Heart left ventricle (tissue), 13 donors: ENCODE measurements around the gene CYB5B.

Experiments
- POLR2A ChIP-seq, 2 donors: fragments of 450-650 bp; IDR thresholded peaks; one replicate each; pipeline ENCODE4 v1.6.1; 2017; ENCODE audit warnings: antibody characterized with exemption in 2 of 2, mild to moderate bottlenecking in 2 of 2, moderate library complexity in 2 of 2
- TF ChIP-seq, protein P1 (sequence below), 12 donors: fragments of 200-600 bp; sonication (generic) in 4 of 12; IDR thresholded peaks; one replicate each; pipeline versions ENCODE4 v1.5.0 to v1.8.0; 2018 to 2022; ENCODE audit warnings: antibody characterized with exemption in 12 of 12, mild to moderate bottlenecking in 5 of 12
- donor health status: ischemic (EF 13 %, LVEDD 7.1; RV severe dilation, severe dysfunction).
- donor health status: DM: no; HTN: yes; CAD: no.
- donor health status: DM: no; HTN: no; CAD: no.
- donor health status: ischemic (EF 25% LVEDD 6.9; RV normal size, moderate dysfunction).
- donor health status: ischemic (EF 25% LVEDD 5.7; RV mildly dilated, moderate dysfunction).
- donor health status: ischemic (EF 35%, LVEDD 5.7; RV mildly dilated, moderate dysfunction).
- donor health status: nonischemic (EF 11% LVEDD 7.7; RV severe dilation, severe dysfunction).
- donor health status: DM: yes; HTN: yes; CAD: no.
- donor health status: PGD.
- donor health status: ischemic (EF 29% LVEDD 5.4; RV normal size, mild dysfunction).
- donor health status: nonischemic (EF 23%, LVEDD 6.1; RV moderate dilation, normal function).

- TF ChIP-seq, protein P1, sequence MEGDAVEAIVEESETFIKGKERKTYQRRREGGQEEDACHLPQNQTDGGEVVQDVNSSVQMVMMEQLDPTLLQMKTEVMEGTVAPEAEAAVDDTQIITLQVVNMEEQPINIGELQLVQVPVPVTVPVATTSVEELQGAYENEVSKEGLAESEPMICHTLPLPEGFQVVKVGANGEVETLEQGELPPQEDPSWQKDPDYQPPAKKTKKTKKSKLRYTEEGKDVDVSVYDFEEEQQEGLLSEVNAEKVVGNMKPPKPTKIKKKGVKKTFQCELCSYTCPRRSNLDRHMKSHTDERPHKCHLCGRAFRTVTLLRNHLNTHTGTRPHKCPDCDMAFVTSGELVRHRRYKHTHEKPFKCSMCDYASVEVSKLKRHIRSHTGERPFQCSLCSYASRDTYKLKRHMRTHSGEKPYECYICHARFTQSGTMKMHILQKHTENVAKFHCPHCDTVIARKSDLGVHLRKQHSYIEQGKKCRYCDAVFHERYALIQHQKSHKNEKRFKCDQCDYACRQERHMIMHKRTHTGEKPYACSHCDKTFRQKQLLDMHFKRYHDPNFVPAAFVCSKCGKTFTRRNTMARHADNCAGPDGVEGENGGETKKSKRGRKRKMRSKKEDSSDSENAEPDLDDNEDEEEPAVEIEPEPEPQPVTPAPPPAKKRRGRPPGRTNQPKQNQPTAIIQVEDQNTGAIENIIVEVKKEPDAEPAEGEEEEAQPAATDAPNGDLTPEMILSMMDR (IDR thresholded peaks at IDR 0.05): no peak
- no peak for TF ChIP-seq POLR2A (IDR thresholded peaks at IDR 0.05)
Measured at GRCh38 chr16:69508033-69508755, 83.8 kb downstream of the CYB5B start.
